Left lobe of liver (tissue), 2 donors: ENCODE measurements around the gene CCNL2. TPM values are rescaled to one million over a fixed set of nuclear protein-coding genes. Genes with fewer than 3 reads are reported as not detected.
A peak's percentile ranks its signal among the peaks of the same experiment; 100 is the strongest.
"Not testable (repeated sequence)": the region's sequence is repeated elsewhere in the genome, so short reads cannot be mapped to it uniquely, and the experiment has no call there.

Source experiments
- ATAC-seq: fragments of 200-7000 bp; cut with Tn5 transposase; one replicate; pipeline ENCODE4 v1.9.1; 2020; ENCODE audit warnings: mild to moderate bottlenecking, moderate library complexity
- DNase-seq: peaks from one replicate; pipeline ENCODE4 v3.0.0-alpha.2; 2020; ENCODE audit warnings: low spot score
- total RNA-seq: library from RNA; stranded (reverse); gene quantifications from one replicate; pipeline ENCODE4 v1.2.1, GENCODE V29; 2021
- donor health status: DM: no; HTN: no; CAD: no; lungs with moderate emphysema.
- donor health status: DM: no; HTN: yes; CAD: no.

Gene CCNL2
- total RNA-seq: 127 TPM

- ATAC-seq (peak; percentile 85), DNase-seq (peak; percentile 99)
Measured at GRCh38 chr1:1399187-1399871, at the start of gene CCNL2. CCNL2 (minus strand) TSS chr1:1399335; CDS start chr1:1399306, 29 bp downstream.

DNA sequence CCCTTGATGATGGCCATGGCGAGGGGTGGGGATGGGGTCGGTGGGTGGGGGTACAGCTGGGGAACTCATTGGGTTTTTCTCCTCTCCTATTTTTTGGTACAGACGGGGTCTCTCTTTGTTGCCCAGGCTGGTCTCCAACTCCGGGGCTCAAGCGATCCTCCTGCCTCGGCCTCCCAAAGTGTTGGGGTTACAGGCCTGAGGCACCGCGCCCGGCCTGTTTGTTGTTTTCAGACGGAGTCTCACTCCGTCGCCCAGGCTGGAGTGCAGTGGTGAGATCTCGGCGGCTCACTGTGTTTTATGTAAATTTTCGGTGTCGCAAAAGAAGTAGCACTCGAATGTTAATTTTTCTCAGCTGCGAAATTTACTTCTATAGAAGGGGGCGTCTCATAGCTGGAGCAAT lies 47.5 kb upstream of the CCNL2 start:
- not testable (repeated sequence) for ATAC-seq, DNase-seq

- ATAC-seq (peak; percentile 22), DNase-seq (peak; percentile 63)
Measured at GRCh38 chr1:1442069-1442770, 43.1 kb upstream of the CCNL2 start.

- peak; percentile 54 for ATAC-seq
- DNase-seq: peak; percentile 60
Measured at GRCh38 chr1:1441002-1441888, 42.1 kb upstream of the CCNL2 start.

DNA sequence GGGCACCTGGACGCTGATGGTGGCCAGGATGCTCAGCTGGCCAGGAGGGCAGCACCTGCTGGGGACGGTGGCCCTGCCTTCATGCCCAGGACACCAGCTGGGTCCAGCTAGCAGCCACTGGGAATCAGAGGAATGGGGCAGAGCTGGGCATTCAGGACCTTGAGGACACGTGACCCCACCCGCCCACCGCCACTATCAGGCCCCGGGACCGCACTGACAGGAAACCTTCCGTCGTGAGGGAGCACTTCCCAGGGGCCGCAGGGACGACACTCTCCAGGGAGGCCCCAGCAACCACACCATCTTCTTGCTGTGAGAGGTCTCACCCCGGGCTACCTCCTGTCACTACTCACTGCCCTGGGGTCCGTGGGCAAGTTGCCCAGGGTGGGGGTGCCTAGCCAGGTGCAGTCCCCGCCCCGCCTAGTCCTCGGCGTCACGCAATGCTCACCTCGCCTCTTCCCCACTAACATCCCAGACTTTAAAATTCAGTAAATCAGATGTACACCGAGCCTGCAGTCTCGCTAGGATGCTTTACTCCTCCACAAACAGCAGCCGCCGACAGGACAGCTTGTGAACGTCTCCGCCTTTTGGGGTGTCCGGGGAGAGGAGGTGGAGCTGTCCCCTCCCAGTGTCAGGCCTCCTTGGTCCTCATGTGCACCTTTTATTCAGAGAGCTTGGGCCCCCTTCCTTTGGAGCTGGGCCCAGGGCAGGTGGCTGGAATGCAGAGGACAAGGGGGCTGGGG lies 41.3 kb upstream of the CCNL2 start:
- ATAC-seq (no peak), DNase-seq (no peak)

DNA sequence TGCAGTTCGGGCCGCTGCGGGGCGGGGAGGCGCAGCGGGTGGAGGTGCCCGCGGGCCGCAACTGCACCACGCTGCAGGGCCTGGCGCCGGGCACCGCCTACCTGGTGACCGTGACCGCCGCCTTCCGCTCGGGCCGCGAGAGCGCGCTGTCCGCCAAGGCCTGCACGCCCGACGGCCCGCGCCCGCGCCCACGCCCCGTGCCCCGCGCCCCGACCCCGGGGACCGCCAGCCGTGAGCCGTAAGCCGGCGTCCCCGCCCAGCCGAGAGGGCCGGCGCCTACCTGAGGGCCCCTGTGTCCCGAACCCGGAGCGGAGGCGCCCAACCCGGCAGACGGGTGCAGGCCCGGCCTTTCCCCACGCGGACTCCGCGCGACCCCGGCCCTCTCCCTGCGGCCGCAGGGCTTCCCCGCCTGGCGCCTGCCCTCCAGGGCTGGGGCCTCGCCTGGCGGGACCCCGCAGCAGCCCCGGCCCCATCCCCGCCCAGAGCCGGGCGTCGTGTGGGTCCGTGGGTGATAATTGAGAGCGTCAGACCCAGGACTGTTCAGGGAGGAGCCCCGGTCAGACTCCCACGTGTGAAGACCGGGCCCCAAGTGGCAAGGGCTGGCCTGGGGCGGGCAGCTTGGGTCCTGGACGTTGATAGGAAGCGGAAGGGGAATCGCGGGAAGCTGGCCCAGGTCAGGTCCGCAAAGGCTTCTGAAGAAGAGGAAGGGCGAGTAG lies 40.6 kb upstream of the CCNL2 start:
- ATAC-seq (no peak), DNase-seq (no peak)

DNA sequence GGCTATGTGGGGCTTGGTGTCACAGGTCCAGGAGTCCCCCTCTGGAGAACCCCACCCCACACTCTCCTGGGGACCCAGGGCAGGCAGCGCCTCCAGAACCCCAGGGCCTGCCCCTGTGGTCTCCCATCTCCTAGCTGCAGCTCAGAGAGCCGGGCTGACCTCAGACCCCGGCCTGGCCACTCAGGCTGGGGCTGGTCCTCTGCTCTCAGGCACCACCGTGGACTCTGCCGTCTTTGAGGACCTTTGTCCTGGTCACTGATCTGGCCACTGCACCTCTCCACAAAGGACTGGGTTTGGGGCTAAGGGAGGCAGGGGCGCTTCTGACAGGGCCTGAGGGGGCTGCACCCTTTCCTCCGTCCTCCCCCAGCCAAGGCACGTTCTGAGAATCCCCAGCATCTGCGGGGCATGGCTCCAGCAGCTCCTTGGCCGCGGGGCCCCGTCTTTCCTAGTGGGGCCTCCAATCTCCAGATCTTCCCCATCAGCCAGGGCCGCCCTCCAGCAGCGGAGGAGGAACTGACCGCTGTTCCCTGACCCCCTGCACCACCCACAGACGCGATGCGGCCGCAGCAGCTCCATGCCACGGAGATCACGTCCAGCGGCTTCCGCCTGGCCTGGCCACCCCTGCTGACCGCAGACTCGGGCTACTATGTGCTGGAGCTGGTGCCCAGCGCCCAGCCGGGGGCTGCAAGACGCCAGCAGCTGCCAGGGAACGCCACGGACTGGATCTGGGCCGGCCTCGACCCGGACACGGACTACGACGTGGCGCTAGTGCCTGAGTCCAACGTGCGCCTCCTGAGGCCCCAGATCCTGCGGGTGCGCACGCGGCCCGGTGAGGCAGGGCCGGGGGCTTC lies 39.6 kb upstream of the CCNL2 start:
- ATAC-seq (peak; percentile 29), DNase-seq (peak; percentile 68)

GRCh38 chr1:1437904-1438376 lies 38.8 kb upstream of the CCNL2 start:
- peak; percentile 62 for ATAC-seq
- peak; percentile 89 for DNase-seq

DNA sequence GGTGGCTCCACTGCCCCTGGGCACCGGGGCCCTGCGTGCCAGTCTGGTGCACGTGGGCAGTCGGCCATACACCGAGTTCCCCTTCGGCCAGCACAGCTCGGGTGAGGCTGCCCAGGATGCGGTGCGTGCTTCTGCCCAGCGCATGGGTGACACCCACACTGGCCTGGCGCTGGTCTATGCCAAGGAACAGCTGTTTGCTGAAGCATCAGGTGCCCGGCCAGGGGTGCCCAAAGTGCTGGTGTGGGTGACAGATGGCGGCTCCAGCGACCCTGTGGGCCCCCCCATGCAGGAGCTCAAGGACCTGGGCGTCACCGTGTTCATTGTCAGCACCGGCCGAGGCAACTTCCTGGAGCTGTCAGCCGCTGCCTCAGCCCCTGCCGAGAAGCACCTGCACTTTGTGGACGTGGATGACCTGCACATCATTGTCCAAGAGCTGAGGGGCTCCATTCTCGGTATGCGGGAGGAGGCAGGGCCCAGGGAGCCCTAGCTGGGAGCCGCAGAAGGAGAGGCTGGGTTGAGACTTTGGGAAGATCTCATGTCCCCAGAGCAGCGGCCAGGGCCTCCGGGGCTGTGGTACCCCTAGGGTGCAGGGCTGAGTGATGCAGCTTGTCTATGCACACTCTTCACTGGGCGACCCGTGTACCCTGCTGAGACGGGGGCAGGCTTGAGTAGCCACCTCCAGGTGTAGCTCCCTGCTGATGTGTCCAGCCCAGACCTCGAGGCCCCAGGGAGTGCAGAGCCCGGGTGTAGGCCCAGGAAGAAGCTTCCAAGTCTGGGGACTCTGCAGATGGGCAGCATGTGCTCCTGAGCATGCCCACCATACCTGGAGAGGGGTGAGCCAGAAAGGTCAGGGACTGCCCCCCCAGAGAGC lies 38.1 kb upstream of the CCNL2 start:
- DNase-seq (peak; percentile 83), ATAC-seq (peak; percentile 39)

DNA sequence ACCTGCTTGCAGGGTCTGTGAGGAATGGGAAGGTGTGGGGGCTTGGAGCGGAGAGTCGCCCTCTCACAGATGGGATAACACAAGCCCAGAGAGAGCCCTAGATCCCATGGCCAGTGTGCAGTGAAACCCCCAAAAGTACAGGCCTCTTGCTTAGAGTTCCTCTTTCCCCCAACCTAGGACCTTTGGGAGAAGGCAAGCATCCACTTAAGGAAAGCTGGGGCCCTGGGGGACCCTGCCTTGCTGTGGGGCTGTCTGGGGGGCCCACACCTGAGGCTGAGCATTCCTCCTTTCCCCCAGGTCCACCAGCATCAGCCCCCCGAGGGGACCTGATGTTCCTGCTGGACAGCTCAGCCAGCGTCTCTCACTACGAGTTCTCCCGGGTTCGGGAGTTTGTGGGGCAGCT lies 37.5 kb upstream of the CCNL2 start:
- no peak for DNase-seq
- ATAC-seq: no peak

- DNase-seq (no peak), ATAC-seq (no peak)
Measured at GRCh38 chr1:1435911-1436629, 36.9 kb upstream of the CCNL2 start.

GRCh38 chr1:1435106-1435903 lies 36.2 kb upstream of the CCNL2 start, which contains the start of gene VWA1:
VWA1 (plus strand) TSS chr1:1435690; CDS start chr1:1435749, 59 bp downstream.
- ATAC-seq: peak; percentile 47
- peak; percentile 81 for DNase-seq

DNA sequence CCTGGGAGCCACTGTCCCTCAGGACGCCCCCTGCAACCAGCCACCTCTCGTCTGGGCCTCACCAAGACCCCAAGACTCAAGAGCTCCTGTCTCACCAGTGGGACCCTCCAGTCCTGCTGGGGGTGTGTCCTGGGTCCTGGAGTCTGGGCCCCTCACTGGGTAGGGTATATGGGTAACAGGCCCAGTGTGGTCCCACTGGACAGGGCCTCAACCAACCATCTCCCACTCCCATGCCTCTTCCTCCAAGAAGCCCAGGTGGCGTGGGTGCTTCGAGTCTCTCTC lies 35.6 kb upstream of the CCNL2 start:
- DNase-seq (no peak), ATAC-seq (no peak)

GRCh38 chr1:1434131-1434823 lies 35.1 kb upstream of the CCNL2 start:
- no peak for ATAC-seq
- DNase-seq: peak; percentile 59

DNA sequence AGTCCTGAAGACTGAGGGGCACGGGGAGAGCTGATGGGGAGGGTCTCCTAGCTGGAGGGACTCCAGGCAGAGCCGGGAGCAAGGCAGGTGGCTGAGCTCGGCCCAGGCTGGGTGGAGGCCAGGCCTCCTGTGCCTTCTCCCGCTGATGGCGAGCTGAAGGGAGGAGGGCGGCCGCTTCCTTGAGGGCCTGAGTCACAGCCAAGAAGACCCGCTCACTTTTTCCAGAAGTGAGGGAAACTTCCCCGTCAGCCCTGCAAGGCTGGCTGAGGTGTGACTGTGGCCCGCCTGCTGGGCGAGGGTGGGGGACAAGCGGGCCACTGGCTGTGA lies 34.6 kb upstream of the CCNL2 start:
- ATAC-seq (no peak), DNase-seq (no peak)
